IPS-11a (cell line): ENCODE data around the gene HDHD5.
A peak's percentile ranks its signal among the peaks of the same experiment; 100 is the strongest.

Experiments
- H3K4me3 ChIP-seq: one replicate; pipeline ENCODE4 v1.5.1; 2013; ENCODE audit warnings: low read depth, low read length, control low read depth

Gene HDHD5

DNA sequence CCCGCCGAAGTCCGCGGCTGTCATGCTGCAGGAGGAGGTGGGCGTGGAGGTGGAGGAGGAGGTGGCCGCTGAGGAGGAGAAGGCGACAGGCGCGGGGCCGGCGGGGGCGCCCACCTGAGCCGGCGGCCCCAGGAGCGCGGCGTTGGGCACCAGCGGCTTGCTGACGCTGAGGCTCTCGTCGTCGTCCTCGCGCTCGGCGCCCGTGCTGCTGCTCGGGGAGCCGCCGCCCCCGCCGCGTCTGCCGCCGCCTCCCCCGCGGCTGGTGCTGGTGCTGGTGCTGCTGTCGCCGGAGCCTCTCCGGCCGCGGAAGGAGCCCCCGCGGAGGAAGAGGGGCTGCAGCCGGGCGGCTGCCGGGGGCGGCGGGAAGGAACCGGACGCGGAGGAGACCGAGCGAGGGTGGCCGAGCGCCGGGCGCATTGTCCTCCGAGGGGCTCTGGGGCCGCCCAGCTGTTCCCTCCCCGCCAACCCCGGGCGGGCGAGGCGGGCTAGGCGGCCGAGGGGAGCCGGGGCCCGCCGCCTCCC is 38.3 kb downstream of the HDHD5 start:
- peak overlapping the region; percentile 45 for H3K4me3 ChIP-seq

DNA sequence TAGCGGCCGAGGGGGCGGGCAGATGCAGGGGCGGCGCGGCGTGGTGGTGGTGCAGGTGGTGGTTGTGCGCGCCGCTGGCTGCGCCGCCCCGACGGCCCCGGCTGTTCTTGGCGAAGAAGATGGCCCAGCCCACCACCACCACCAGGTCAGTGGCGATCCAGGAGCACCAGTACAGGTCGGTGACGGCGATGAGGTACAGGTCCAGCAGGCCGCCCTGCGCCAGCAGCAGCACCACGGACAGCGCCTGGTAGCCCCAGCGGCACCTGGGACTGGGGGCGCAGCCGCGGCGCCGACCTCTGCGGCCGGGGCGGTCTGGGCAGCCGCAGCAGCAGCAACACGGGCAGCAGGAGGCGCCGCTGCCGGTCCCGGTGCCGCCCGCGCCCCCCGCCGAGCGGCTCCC is 38.8 kb downstream of the HDHD5 start:
- peak overlapping the region; percentile 10 for H3K4me3 ChIP-seq

DNA sequence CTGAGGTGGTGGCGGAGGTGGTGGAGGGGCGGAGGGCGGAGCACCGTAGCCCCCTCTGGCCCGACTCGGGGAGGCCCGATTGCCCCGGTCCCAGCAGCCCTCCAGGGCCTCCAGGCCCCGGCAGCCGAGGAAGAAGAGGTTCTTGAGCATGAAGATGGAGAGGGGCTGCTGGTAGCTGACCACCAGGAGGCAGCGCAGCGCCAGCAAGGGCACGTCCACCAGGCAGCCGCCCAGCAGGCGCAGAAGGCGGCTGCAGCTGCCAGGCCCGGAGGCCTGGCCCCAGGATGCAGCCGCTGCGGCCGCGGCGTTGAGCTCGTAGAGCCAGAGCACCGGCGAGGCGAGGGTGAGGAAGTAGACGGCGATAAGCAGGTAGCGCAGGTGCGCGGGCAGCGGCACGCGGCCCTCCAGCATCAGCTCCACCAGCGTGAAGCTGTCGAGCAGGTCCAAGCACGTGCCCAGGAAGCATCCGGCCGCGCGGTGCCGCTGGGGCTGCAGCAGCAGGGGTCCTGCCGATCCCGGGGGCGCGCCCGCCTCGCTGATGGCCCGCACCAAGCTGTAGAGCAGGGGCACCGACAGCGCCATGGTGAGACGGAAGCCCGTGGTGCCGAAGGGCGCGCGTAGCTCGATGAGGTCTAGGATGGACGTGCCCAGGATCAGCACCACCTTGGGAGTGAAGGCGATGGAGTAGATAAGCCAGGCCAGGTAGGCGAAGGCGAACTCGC is 39.4 kb downstream of the HDHD5 start:
- H3K4me3 ChIP-seq, result no peak overlapping the region

DNA sequence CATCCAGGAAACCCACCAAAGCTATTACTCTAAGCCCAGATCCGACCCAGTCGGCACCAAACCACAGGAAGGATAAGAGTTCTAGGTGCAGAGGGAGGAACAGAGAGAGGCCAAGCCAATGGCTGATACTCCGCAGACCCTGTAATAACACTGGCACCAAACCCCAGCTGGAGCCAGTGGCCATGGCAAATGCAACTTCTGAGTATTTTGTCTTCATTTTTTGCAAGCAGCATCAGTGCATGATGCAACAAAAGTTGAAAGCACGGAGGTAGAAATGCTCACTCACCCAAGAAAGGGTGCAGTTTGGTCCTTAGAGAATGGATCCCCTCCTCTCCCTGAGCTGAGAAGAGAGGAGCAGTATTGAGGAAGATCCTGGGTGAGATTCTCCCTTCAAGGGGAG is 40.7 kb downstream of the HDHD5 start:
- H3K4me3 ChIP-seq, result no peak overlapping the region

DNA sequence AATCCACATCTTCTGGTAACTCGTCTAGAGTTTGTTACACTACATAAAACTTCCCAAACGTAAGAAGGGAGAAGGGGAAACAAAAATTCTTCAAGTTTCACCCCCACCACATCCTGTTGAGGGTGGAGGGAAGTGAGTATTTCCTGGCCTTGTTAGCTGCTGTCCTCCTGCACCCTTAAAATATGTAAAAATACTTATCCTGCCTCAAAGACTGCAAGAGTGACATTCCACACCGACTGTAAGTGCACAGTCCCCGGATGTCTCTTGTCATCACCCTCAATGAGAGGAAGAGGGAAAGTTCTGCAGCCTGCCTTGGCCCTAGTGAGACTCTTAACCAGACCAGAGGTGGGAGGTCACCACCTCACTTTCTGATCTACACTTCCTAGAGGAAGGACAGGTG is 41.2 kb downstream of the HDHD5 start:
- H3K4me3 ChIP-seq, result no peak overlapping the region

DNA sequence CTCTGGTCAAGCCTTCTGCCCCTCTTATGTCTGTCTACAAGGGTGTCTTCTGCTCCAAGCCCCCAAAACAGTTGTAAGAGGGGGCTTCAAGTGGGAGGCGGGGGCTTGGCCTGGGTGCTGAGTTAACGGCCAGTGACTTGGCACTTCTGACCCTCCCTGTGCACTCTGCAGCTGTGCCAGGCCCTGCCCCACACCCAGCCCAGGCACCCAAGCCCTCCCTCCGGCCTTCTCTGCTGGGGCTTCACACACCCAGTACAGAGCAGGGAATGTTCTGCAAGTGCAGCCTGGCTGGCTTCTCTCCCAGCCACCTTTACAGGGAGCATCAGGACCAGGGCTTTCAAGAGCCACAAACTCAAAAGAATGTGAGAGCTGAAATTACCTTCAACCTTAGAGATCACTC is 41.7 kb downstream of the HDHD5 start:
- H3K4me3 ChIP-seq, result no peak overlapping the region

DNA sequence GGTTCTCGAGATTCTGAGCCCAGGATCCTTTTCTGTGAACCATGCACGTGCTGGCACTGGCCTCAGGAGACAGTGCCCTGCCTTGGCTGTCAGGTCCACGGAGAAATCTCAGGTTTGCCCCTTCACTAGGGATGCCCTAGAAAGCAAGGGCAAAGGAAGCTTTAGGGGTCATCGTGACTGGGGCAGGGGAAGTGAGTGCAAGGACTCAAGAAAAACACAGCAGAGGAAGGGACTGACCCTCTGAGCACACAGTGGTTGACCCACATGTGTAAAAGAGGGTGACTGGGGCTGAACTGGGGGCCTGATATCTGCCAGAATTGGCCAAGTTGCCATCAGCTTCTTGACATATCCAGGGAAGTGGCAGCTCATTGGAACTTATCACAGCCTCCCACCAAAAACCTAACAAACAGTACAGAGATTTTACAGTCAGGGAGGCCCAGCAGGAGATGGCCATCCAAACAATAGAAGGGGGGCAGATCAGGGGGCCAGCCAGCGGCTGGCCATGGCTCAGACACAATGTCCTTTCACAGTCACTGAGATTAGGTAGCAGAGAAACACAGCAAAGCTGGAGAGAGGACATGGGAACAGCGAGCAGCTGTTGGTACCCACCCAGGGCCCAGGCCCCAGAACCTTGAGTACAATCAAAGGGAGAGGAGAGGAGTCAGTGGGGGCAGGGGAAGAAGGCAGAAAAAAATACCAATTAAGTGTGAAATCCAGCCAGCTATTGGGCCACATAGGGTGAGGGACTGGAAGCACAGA is 42.3 kb downstream of the HDHD5 start:
- no peak overlapping the region for H3K4me3 ChIP-seq

DNA sequence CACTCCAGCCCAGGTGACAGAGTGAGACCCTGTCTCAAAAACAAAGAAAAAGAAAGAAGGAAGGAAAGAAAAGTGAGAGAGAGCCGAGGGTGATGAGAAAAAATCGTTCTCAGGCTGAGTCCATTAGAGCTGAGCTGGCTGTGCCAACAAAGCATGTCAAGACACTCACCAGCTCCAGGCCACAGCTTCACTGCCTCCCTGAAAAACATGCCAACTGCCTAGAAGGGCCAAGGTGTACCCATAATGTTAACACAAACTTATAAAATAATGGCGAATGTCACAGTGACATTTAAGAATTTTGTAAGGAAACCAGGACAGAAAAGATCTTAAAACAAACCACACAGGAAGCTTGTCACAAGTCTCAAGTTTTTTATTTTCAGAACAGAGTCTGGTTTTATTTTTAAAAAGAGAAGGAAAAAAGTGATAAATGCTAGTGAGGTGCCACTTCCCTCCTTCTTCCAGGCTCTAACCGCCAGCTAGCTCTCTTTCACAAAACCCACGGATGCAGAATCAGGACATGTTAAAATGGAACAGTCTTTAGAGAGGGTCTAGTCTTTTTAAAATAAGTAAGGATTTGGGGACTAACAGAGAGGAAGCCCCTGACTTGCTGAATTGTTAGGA is 43.0 kb downstream of the HDHD5 start:
- H3K4me3 ChIP-seq, result no peak overlapping the region

DNA sequence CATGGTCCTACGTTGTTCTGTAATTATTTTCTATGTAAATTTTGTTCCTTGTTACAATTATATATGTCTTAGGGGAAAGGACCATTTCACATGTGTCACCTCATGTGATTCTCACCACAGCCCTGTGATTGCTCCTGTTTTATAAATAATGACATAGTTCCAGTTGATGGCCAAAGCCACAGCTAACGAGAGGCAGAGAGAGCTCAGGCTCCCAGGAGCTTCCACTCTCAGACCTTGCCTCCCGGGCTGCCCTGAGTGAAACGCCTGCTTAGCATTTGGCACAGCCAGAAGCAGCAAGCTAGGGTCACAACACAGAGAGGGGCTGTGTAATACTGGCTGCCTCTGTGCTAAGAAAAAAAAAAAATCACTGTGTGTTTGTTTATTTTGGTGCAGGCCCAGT is 43.8 kb downstream of the HDHD5 start:
- no peak overlapping the region for H3K4me3 ChIP-seq

DNA sequence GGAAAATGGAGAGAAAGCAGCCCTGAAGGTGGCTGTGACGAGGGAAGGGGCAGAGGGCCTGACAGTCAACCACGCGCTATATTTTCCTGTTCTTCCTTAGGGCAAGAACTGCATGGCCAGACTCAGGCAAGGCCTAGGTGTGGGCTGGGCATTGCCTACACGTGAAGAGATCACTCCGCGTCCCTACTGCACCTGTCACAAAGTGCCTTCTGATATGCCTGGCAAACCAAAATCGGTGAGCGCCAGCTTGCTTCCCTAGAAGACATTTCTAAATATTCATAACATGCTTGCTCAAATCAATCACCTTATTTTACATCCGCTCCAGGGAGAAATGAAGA is 44.2 kb downstream of the HDHD5 start:
- no peak overlapping the region for H3K4me3 ChIP-seq

DNA sequence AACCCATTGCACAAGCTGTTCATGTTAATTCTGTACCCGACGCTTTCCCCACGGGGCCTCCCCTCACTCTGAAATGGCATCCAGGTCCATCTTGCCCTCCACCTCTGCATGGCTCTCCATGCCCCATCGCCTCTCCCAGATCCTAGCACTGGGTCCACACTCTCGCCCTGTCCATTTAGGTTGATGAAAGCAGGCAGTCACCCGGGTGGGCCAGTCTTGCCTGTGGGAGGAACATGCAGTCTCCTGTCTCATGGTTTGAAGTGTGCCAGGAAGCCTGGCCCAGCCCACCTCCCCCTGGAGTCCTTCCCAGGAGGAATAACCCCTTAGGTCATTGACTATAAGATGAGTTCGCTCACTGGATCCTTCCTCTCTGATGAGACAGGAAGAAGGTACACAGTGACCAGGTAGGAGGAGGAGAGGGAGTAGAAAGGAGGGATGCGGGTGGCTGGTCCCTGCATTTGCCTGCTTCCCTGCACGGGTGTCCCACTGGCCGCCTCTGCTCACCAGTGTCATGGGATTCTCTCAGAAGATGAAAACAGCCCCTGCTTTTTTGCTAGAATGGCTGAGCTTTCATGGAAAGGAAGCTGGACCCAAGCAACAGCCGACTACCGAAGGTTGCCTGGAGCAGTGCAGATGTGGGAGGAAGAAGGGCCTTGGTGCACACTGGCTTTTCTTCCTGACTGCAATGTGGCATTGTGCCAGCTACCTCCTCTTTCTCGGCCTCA is 44.7 kb downstream of the HDHD5 start:
- no peak overlapping the region for H3K4me3 ChIP-seq

DNA sequence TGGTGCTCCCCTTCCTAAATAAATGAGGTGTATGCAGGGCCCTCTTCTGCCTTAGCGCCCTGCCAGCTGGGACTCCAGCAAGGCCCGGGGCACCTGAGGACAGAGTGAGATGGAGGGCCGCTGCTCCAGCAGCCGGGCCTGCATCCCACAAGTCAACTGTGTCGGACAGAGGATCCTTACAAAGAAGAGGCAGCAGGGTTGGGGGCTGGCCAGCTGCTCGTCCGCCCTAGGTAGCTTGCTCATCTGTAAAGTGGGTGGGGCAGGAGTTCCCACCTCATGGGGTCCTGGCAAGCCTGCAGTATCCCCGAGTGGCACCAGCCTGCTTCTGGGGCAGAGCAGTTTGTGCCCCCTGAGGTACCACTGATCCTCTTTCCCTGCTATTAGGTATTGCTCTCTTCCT is 45.5 kb downstream of the HDHD5 start:
- H3K4me3 ChIP-seq, result no peak overlapping the region

DNA sequence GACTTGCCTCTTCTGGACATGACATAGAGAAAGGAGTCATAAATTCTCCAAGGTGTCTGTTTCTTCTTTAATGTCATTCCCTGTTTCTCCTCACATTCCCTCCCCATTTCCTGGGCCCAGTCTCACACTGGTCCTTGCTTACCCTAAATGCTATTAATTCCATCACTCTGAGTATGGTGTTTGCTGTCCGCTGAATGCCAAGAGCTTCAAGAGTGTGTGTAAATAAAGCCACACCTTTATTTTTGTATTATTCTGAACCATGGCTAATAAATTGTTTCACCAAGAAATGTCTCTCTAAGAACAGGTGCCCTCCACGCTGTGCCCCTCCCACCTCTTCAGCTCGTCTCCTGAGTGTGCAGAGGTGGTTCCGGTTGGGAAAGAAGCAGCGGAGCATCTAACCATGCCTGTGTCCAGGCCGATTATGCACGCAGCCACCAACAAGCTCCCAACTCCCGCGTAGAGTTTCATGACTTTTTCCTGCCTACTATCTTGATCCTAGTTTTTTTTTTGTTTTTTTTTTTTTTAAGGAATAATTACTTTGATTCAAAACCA is 46.5 kb downstream of the HDHD5 start:
- H3K4me3 ChIP-seq, result no peak overlapping the region

DNA sequence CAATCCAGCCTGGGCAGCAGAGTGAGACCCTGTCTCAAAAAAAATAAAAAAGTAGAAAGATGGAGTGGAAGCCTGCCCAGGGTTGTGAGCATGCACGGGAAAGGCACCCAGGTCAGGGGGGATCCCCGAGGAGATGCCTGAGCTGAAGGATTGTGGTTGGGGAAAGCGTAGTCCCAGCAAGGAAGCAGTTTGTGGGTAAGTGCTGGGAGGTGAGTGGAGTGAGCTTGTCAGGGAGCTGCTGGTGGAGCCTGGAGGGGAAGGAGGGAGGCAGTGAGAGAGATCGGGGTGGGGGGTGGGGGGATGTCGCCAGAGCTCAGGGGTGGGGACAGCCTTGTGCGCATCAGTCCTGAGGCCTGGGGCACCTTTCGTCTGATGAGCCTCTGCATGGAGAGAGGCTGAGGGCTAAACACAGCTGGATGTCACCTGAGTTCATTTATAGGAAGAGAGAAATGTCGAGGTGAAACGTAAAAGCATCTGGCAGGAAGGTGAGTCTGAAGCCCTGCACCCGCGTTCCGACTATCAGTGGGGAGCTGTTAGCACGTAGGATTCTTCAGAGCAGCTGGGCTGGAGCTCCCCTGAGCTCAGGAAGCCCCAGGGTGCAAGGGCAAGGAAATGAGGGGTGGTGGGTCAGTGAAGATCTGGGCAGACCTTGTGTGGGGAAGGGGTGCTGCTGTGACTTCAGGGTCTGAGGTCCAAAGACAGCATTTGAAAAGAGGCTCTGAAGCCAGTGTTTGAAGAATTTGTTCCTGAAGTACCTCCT is 48.1 kb downstream of the HDHD5 start:
- H3K4me3 ChIP-seq, result no peak overlapping the region

DNA sequence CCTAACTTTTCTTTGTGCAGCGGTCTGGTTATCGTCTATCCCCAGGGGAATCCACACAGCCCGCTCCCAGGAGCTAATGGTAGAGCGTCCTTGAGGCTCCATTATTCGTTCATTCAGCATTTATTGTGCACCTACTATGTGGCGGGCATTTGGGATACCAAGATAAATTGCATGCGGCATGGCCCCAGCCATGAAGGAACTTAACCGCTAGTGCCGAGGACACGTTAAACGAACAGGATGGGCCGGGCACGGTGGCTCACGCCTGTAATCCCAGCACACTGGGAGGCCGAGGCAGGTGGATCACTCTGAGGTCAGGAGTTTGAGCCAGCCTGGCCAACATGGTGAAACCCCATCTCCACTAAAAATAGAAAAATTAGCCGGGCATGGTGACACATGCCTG is 49.1 kb downstream of the HDHD5 start:
- H3K4me3 ChIP-seq, result no peak overlapping the region

DNA sequence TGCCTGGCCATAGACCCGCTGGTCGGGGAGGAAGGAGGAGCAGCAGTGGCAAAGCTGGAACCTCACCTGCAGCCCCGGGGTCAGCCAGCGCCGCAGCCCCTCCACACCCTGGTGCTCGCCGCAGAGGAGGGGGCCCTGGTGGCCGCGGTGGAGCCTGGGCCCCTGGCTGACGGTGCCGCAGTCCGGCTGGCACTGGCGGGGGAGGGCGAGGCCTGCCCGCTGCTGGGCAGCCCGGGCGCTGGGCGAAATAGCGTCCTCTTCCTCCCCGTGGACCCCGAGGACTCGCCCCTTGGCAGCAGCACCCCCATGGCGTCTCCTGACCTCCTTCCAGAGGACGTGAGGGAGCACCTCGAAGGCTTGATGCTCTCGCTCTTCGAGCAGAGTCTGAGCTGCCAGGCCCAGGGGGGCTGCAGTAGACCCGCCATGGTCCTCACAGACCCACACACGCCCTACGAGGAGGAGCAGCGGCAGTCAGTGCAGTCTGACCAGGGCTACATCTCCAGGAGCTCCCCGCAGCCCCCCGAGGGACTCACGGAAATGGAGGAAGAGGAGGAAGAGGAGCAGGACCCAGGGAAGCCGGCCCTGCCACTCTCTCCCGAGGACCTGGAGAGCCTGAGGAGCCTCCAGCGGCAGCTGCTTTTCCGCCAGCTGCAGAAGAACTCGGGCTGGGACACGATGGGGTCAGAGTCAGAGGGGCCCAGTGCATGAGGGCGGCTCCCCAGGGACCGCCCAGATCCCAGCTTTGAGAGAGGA is 49.8 kb downstream of the HDHD5 start:
- H3K4me3 ChIP-seq, result no peak overlapping the region

DNA sequence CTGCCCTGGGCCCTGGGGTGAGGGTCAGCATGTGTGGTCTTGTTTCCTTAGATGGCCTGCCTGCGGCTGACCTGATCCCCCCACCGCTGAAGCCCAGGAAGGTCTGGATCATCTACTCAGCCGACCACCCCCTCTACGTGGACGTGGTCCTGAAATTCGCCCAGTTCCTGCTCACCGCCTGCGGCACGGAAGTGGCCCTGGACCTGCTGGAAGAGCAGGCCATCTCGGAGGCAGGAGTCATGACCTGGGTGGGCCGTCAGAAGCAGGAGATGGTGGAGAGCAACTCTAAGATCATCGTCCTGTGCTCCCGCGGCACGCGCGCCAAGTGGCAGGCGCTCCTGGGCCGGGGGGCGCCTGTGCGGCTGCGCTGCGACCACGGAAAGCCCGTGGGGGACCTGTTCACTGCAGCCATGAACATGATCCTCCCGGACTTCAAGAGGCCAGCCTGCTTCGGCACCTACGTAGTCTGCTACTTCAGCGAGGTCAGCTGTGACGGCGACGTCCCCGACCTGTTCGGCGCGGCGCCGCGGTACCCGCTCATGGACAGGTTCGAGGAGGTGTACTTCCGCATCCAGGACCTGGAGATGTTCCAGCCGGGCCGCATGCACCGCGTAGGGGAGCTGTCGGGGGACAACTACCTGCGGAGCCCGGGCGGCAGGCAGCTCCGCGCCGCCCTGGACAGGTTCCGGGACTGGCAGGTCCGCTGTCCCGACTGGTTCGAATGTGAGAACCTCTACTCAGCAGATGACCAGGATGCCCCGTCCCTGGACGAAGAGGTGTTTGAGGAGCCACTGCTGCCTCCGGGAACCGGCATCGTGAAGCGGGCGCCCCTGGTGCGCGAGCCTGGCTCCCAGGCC is 50.6 kb downstream of the HDHD5 start:
- no peak overlapping the region for H3K4me3 ChIP-seq

DNA sequence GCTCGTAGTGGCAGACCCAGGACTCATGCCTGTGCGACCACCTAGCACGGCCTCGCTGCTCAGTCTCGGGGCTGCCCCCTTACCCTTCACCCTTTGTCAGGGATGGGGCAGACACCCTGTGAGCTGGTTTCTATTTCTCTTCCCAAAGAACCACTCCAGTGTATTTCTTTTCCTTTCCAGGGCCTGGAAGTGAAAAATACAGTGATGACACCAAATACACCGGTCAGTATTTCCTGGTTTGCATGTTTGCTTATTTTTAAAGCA is 51.6 kb downstream of the HDHD5 start:
- no peak overlapping the region for H3K4me3 ChIP-seq
